ENCODE results near the gene MRPL55. TPM values are rescaled to one million over a fixed set of nuclear protein-coding genes. Genes with fewer than 3 reads are reported as not detected.
A peak's percentile ranks its signal among the peaks of the same experiment; 100 is the strongest.
"Not testable (repeated sequence)": the region's sequence is repeated elsewhere in the genome, so short reads cannot be mapped to it uniquely, and the experiment has no call there.

Gene MRPL55
- total RNA-seq, 1 donor from 2014 or later = 56.1 TPM

DNA sequence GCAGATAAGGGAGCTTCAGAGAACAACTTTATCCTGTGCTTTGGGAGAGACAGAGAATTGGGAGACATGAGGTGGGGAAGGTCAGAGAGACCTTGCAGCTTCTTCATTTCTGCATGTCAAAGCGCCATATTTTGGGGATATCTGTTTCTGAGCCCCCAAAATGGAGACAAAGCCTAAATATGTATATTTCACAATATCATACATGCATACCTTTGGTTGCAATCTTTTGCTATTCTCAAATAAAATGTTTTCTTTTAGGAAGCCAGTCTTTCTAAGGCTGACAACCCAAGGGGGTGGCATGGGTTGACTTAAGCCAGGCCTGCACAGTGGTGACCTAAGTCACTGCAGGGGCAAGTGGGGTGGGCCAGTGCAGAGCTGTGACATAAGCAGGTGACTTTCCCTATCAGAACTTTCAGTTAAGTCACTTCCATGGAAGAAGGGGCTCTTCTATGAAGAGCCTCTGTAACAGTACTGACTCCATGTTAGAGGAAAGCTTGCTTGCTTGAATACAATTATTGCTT lies 13.9 kb upstream of the MRPL55 start:
- DNase-seq (ENCODE audit: low spot score) = no peak

GRCh38 chr1:228120857-228121489 lies 11.9 kb upstream of the MRPL55 start:
- DNase-seq (ENCODE audit: low spot score) = no peak

DNA sequence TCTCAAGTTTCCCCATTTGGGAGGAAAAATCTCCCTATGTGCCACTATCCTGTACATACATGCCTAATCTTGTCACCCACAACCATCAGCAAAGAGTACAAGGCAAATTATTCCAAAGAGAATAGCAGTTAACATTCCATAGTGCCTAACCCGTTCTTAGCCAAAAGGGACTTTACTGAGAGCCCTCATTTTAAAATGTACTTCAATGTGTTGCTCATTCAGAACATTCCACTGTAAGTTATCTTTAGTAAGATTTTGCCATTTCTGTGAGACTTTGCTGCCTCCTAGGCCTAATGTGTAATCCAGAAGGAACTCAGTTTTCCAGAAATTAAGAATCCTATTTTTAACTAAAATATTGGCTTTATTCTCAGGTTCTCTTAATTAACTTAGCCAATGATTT lies 11.3 kb upstream of the MRPL55 start:
- DNase-seq (ENCODE audit: low spot score) = no peak

GRCh38 chr1:228118040-228118439 lies 8.9 kb upstream of the MRPL55 start:
- no peak for DNase-seq (ENCODE audit: low spot score)

DNA sequence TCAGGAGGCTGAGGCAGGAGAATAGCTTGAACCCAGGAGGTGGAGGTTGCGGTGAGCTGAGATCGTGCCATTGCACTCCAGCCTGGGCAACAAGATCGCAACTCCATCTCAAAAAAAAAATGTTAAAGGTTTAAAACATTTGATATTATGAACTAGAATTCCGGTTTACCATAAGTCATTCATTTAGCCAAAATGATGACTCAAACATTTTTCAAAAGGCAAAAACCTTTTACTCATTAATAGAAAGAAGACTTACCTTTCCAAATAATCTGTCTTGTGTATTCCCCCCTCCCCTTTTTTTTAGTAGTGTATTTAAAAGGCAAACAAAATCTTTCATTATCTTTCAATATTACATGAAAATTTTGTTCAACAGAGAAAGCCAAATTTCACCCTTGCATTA lies 8.2 kb upstream of the MRPL55 start:
- DNase-seq (ENCODE audit: low spot score) = no peak

DNA sequence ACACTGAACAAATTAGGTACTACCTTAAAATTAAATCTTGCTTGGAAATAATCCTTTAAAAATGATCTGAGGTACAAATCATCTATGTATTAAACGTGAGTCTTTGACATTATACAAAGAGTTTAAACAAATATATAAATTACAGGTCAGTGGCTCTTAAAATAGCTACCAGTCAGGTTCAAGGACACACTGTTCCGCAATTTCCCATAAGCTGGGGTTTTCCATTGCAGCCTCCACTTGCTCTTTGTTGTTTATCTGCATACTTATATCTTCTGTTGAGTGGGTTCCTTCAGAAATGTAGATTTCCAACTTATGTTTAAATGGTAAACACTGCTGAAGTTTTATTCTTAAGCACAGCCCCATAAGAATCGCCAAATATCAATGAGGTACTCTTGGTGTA lies 5.7 kb upstream of the MRPL55 start:
- DNase-seq (ENCODE audit: low spot score) = no peak

GRCh38 chr1:228112617-228113016 lies 3.5 kb upstream of the MRPL55 start:
- DNase-seq (ENCODE audit: low spot score) = no peak

DNA sequence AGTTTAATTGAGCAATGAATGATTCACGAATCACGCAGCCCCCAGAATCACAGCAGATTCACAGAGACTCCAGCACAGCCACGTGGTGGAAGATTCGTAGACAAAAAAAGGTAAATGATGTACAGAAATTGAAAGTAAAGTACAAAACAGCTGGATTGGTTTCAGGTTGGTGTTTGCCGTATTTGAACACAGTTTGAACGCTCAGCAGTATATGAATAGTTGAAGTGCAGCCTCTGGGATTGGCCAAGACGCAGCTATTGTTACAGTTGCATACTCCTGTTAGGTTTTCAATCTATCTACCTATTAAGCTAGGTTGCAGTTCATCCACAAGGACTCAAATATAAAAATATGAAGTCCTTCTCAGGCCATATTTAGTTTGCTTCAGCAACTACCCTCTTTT lies 3.1 kb upstream of the MRPL55 start:
- no peak for DNase-seq (ENCODE audit: low spot score)

DNA sequence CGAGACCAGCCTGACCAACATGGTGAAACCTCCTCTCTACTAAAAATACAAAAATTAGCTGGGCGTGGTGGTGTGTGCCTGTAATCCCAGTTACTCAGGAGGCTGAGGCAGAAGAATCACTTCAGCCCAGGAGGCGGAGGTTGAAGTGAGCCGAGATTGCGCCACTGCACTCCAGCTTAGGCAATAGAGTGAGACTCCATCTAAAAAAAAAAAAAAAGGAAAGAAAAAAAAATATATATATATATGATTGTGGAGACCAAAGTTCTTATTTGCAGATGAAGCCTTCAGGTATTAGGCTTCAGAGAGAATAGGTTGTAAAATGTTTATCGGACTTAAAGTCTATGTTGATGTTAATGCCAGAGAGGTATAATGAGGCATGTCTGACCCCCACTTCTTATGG lies 2.2 kb upstream of the MRPL55 start:
- DNase-seq (ENCODE audit: low spot score) = not testable (repeated sequence)

- no peak for DNase-seq (ENCODE audit: low spot score)
These were observed 1.5 kb upstream of the MRPL55 start for GRCh38 chr1:228110556-228110955.

GRCh38 chr1:228109962-228110488 lies 926 bp upstream of the MRPL55 start:
- DNase-seq (ENCODE audit: low spot score) = no peak

GRCh38 chr1:228108742-228109072 lies 392 bp downstream of the MRPL55 start:
- DNase-seq (ENCODE audit: low spot score) = no peak

DNA sequence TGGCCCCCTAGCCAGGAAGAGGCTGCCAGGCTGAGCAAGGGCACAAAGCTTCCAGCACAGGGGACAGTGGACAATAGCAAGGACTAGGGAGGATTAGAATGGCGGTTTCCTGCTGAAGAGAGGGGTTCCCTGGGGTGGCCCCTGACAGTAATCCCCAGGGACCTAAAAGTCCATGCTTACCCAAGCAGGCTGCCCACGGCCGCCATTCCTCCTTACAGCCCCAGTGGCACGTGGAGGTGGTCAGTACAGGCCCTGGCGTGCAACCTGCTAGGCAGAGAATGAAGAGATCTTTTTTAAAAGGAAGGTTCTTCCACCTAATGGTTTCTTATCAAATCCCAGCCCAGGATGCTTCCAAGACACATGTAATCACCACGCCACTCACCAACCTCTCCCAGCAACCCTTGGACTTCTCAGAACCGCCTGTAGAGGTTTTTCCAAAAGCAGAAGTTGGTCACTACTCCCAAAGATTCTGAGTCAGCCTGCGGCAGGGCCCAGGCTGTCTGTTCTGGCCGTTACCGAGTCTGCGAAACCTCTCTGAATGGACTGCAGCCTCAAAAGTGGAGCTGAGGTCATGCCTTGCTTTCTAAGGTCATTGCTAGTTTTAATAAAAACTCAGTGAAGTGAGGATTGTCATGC lies 926 bp downstream of the MRPL55 start:
- DNase-seq (ENCODE audit: low spot score) = no peak

- DNase-seq (ENCODE audit: low spot score) = no peak
These were observed 1.5 kb downstream of the MRPL55 start for GRCh38 chr1:228107636-228108035.

DNA sequence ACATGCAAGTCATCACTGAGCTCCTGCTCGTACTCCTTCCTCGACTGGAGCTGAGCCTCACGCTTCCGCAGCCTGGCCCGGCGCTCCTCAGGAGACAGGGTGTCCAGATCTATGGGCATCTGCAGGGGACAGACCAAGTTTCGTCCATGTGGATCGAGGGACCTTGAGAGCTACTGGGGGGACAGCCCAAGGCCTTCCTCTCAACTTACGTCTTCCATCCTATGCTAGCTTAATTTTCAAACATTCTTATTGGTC lies 2.4 kb downstream of the MRPL55 start:
- DNase-seq (ENCODE audit: low spot score) = no peak

DNA sequence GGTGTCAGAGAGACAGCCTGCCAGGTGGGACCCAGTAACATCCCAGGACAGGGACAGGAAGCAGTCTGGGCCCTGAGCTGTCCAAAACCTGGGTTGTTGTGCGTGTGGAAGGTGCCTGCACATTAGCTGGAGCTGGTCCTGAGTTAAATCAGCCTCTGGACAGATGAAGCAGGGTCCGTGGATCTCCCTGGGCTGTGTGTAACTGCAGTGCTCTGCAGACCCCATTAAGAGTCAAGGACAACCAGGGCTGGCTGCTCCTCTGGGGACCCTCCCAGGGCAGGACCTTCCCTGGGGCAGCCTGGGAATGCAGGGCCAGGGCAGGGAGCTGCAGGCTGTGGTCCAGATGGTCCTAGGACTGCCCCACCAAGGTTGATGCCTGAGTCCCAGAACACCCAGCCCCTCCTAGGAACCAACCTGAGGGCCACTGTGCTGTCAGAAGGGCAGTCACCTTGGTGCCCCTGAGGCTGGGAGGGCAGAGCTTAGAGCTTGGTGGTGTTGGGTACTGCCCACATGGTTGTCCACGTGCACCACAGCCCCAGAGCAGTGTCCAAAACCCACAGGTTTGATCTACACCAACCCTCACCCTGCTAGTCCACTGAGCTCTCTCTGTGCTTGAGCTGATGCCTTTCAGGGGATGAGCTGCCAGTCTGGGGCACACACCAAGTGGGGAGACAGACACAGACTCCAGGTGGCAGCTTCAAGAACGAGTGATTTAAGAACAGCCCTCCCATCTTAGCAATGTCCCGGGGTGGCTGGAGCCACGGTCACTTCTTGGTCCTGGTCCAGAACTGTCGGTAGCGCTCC lies 2.9 kb downstream of the MRPL55 start:
- DNase-seq (ENCODE audit: low spot score) = no peak

GRCh38 chr1:228105270-228105995 lies 3.7 kb downstream of the MRPL55 start:
- no peak for DNase-seq (ENCODE audit: low spot score)

GRCh38 chr1:228104526-228105269 lies 4.4 kb downstream of the MRPL55 start:
- no peak for DNase-seq (ENCODE audit: low spot score)

- DNase-seq (ENCODE audit: low spot score) = peak; percentile 94
These were observed 6.1 kb downstream of the MRPL55 start, which contains the start of gene C1orf35 for GRCh38 chr1:228102791-228103620. Gene C1orf35 (minus strand): TSS chr1:228103325. CDS start chr1:228103227, 98 bp downstream.

DNA sequence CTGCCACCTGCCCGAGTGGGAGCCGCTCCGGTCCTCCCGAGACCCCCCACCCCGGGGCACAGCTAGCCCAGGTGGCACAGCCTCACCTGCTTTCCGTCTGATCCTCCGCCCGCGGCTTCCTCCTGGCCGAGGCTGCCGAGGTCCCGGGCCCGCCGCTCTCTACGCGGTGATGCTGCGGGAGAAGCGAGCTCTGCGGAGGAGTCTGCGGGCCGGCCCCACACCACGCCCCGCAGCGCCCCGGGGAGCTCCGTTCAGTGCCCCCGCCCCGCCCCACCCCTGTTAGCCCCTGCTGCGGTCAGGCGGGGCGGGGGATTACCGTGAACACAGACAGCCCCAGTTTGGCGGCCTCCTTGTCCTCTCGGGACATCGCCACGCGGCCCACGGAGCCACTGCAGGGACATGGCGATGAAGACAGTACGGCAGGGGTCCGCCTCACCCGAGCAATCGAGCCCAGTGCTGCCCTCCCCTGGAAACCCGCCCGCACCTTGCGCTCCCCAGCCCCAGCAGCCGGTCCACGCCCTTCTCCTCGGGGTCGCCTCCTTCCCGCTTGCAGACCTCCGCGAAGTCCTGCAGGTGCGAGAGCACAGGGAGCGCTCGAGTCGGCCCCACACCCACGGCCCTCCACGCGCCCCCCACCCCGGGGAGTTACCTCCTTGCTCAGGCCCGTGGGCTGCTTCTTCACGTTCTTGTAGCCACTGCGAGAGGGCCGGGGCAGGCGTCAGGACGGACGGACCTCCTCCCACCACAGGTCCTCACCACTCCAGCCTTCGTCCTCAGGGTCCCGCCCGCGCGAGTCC lies 6.9 kb downstream of the MRPL55 start:
- DNase-seq (ENCODE audit: low spot score) = no peak

Data from mucosa of gallbladder (tissue), 1 donor.